GM21360 (cell line): ENCODE measurements around the gene TRABD2B.

Experiments used
- ATAC-seq: cut with Tn5 transposase; IDR thresholded peaks from one replicate; pipeline ENCODE4 v1.9.1; 2021; ENCODE audit warnings: mild to moderate bottlenecking, moderate library complexity; ENCODE audit not compliant: unreplicated experiment

Gene TRABD2B

GRCh38 chr1:47783638-47784496, 213.3 kb downstream of the TRABD2B start:
- ATAC-seq, result no peak

GRCh38 chr1:47782414-47783166, 214.6 kb downstream of the TRABD2B start:
- ATAC-seq, result no peak

- no peak for ATAC-seq
Measured at GRCh38 chr1:47781171-47781959, 215.8 kb downstream of the TRABD2B start.

GRCh38 chr1:47780469-47780995, 216.7 kb downstream of the TRABD2B start:
- ATAC-seq, result no peak

GRCh38 chr1:47779613-47780012, 217.6 kb downstream of the TRABD2B start:
- no peak for ATAC-seq

- no peak for ATAC-seq
Measured at GRCh38 chr1:47778280-47778679, 218.9 kb downstream of the TRABD2B start.

GRCh38 chr1:47777322-47777721, 219.9 kb downstream of the TRABD2B start:
- no peak for ATAC-seq

- ATAC-seq, result no peak
Measured at GRCh38 chr1:47776667-47777131, 220.5 kb downstream of the TRABD2B start.

- no peak for ATAC-seq
Measured at GRCh38 chr1:47774986-47775834, 222.0 kb downstream of the TRABD2B start.

GRCh38 chr1:47772960-47773682, 224.1 kb downstream of the TRABD2B start:
- ATAC-seq, result no peak

GRCh38 chr1:47772281-47772680, 224.9 kb downstream of the TRABD2B start:
- ATAC-seq, result no peak

- no peak for ATAC-seq
Measured at GRCh38 chr1:47771751-47772150, 225.4 kb downstream of the TRABD2B start.

- ATAC-seq, result no peak
Measured at GRCh38 chr1:47769983-47770382, 227.2 kb downstream of the TRABD2B start.

- ATAC-seq, result no peak
Measured at GRCh38 chr1:47769295-47769694, 227.9 kb downstream of the TRABD2B start.

- ATAC-seq, result no peak
Measured at GRCh38 chr1:47767741-47768100, 229.5 kb downstream of the TRABD2B start.

- ATAC-seq, result no peak
Measured at GRCh38 chr1:47766832-47767740, 230.1 kb downstream of the TRABD2B start.

GRCh38 chr1:47765742-47766485, 231.3 kb downstream of the TRABD2B start:
- ATAC-seq, result no peak

GRCh38 chr1:47765236-47765635, 231.9 kb downstream of the TRABD2B start:
- ATAC-seq, result no peak
